Measurements from ENCODE around the gene DHFR.

DHFR gene

DNA sequence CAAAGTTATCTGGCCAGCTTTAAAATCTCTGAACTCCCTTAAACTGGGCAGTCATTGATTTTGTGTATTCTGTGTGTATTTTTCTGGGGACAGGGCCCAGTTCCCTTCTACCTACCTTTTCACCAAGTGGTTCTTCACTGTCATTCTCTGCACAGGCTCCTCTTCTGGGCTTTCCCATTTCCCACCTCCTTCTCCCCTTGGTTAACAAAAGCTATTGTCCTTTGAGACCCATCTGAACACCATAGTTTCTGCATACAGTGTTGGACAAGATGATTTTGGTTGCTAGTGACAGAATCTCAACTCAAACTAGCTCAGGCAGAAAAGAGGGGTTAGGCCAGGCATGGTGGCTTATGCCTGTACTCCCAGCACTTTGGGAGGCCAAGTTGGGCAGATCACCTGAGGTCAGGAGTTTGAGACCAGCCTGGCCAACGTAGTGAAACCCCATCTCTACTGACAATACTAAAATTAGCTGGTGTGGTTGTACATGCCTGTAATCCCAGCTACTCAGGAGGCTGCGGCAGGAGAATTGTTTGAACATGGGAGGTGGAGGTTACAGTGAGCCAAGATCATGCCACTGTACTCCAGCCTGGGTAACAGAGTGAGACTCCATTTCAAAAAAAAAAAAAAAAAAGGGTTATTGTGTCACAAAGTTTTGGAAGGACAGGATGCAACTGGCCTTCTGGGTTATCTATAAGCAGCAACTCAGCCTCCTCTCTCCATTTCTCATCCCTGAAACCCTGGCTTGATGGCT, 53.7 kb downstream of the DHFR start:
- Histone ChIP-seq H3K9me3 (no peaks in the 10 kb centered on the region), H3K4me1 (ENCODE audit: control insufficient read depth in 1 of 2, insufficient read depth in 1 of 2, low read depth in 1 of 2, low read length in 1 of 2) (no peaks in the 10 kb centered on the region), H3K36me3 (no peaks in the 10 kb centered on the region), H3K4me3 (ENCODE audit: low read depth in 1 of 2, low read length in 1 of 2) (no peak overlapping the region), H3K27me3 (no peaks in the 10 kb centered on the region), H3K27ac (no peak overlapping the region)
- TF ChIP-seq, protein P1, sequence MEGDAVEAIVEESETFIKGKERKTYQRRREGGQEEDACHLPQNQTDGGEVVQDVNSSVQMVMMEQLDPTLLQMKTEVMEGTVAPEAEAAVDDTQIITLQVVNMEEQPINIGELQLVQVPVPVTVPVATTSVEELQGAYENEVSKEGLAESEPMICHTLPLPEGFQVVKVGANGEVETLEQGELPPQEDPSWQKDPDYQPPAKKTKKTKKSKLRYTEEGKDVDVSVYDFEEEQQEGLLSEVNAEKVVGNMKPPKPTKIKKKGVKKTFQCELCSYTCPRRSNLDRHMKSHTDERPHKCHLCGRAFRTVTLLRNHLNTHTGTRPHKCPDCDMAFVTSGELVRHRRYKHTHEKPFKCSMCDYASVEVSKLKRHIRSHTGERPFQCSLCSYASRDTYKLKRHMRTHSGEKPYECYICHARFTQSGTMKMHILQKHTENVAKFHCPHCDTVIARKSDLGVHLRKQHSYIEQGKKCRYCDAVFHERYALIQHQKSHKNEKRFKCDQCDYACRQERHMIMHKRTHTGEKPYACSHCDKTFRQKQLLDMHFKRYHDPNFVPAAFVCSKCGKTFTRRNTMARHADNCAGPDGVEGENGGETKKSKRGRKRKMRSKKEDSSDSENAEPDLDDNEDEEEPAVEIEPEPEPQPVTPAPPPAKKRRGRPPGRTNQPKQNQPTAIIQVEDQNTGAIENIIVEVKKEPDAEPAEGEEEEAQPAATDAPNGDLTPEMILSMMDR (IDR thresholded peaks at IDR 0.05), result no peak

DNA sequence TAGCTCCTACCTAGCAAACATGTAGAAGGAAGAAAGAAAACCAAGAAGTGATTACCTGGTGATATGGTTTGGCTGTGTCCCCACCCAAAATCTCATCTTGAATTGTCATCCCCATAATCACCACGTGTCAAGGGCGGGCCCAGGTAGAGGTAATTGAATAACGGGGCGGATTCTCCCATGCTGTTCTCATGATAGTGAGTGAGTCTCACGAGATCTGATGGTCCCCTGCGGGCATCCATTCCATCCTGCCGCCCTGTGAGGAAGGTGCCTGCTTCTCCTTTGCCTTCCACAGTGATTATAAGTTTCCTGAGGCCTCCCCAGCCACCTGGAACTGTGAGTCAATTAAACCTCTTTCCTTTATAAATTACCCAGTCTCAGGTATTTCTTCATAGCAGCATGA, 57.3 kb downstream of the DHFR start:
- Histone ChIP-seq H3K36me3 (no peaks in the 10 kb centered on the region), H3K27me3 (no peaks in the 10 kb centered on the region)
- TF ChIP-seq, protein P1 (IDR thresholded peaks at IDR 0.05), result no peak

DNA sequence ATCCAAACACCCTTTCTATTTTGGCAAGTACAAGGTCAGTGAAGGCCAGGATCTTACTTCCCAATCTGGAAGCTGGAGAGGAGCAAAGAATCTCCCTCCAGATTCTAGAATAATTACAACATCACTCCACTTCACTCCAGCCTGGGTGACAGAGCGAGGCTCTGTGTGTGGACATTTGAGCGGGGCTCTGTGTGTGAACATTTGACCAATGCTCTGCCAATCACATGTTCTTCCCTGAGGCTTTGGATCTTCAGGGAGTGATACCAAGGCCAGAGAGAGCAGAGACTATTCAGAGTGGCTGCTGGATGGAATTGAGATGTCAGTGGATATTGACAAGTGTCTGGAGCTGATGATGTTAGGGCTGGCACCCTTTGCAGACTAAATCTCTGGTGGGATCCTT, 60.0 kb downstream of the DHFR start:
- H3K27me3 ChIP-seq, result no peaks in the 10 kb centered on the region
- H3K36me3 ChIP-seq, result no peaks in the 10 kb centered on the region
- no peak overlapping the region for H3K4me3 ChIP-seq (ENCODE audit: low read depth in 1 of 2, low read length in 1 of 2)
- H3K9me3 ChIP-seq, result no peaks in the 10 kb centered on the region
- TF ChIP-seq, protein P1 (IDR thresholded peaks at IDR 0.05), result no peak
- no peak overlapping the region for H3K27ac ChIP-seq
- H3K4me1 ChIP-seq (ENCODE audit: control insufficient read depth in 1 of 2, insufficient read depth in 1 of 2, low read depth in 1 of 2, low read length in 1 of 2), result no peaks in the 10 kb centered on the region

More for the DNA sequence above, 57.3 kb downstream of the DHFR start:
- Histone ChIP-seq H3K27ac (no peak overlapping the region), H3K9me3 (no peaks in the 10 kb centered on the region), H3K4me3 (ENCODE audit: low read depth in 1 of 2, low read length in 1 of 2) (no peak overlapping the region), H3K4me1 (ENCODE audit: control insufficient read depth in 1 of 2, insufficient read depth in 1 of 2, low read depth in 1 of 2, low read length in 1 of 2) (no peaks in the 10 kb centered on the region)

DNA sequence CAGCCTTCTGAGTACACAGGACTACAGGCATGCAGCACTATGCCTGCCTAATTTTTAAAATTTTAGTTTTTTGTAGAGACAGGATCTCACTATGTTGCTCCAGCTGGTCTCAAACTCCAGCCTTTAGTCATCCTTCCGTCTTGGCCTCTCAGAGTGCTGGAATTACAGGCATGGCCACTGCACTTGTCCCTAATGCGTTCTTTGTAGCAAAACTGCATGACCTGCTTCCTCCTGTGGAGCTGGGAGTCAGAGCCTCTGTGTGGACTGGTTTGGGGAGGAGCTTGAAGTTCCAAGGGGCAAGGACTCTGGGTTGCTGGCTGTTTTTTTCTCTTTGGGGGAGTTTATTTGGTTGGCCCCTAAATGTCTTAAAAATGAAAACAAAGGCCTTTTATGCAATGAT, 62.0 kb downstream of the DHFR start:
- no peaks in the 10 kb centered on the region for H3K36me3 ChIP-seq
- H3K27me3 ChIP-seq, result no peaks in the 10 kb centered on the region
- no peaks in the 10 kb centered on the region for H3K9me3 ChIP-seq
- no peak overlapping the region for H3K4me3 ChIP-seq (ENCODE audit: low read depth in 1 of 2, low read length in 1 of 2)
- no peaks in the 10 kb centered on the region for H3K4me1 ChIP-seq (ENCODE audit: control insufficient read depth in 1 of 2, insufficient read depth in 1 of 2, low read depth in 1 of 2, low read length in 1 of 2)
- no peak overlapping the region for H3K27ac ChIP-seq
- TF ChIP-seq, protein P1 (IDR thresholded peaks at IDR 0.05), result no peak

DNA sequence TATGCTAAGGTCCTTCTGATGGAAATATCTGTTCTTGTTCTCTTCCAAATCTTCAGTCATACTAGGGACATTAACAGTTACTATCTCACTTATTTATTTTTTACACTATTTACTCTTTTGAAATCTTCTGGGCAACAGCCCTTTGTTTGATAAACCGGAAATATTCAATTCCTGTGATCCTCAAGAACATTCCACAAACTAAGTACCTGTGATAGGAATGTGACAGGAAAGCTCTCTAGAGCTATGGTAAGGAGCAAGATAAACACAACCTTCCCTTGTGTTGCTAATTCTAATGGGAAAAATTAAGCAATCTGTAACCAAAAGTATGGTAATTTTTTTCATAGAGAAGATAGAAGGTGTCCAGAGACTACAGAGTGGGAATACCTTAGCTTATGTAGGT, 62.7 kb downstream of the DHFR start:
- TF ChIP-seq, protein P1 (IDR thresholded peaks at IDR 0.05), result no peak
- no peak overlapping the region for H3K4me3 ChIP-seq (ENCODE audit: low read depth in 1 of 2, low read length in 1 of 2)
- H3K4me1 ChIP-seq (ENCODE audit: control insufficient read depth in 1 of 2, insufficient read depth in 1 of 2, low read depth in 1 of 2, low read length in 1 of 2), result no peaks in the 10 kb centered on the region
- H3K27ac ChIP-seq, result no peak overlapping the region
- no peaks in the 10 kb centered on the region for H3K9me3 ChIP-seq
- H3K36me3 ChIP-seq, result no peaks in the 10 kb centered on the region
- H3K27me3 ChIP-seq, result no peaks in the 10 kb centered on the region

Data from neutrophil (primary cell).